Fibroblast of lung (primary cell): ENCODE measurements around the gene ZNF516. TPM values are rescaled to one million over a fixed set of nuclear protein-coding genes. Genes with fewer than 3 reads are reported as not detected.

Source experiments
- DNase-seq, 2 donors: peaks; one replicate each; pipeline versions ENCODE4 v3.0.0 to v3.0.0-alpha.2; 2010; ENCODE audit warnings: low read depth in 2 of 2
- H2AFZ ChIP-seq: 2 replicates; pipeline ENCODE4 v1.5.1; 2012; ENCODE audit warnings: low read length, control low read depth, inconsistent platforms
- H3K27ac ChIP-seq: 2 replicates; pipeline ENCODE4 v1.5.1; 2011; ENCODE audit warnings: low read length, control low read depth; ENCODE audit not compliant: insufficient read depth
- H3K27me3 ChIP-seq: 2 replicates; pipeline ENCODE4 v1.5.1; 2011; ENCODE audit warnings: mild to moderate bottlenecking, low read length; ENCODE audit not compliant: control insufficient read depth, insufficient read depth
- H3K36me3 ChIP-seq: 2 replicates; pipeline ENCODE4 v1.5.1; 2011; ENCODE audit warnings: low read length; ENCODE audit not compliant: control insufficient read depth, insufficient read depth
- H3K4me1 ChIP-seq: 2 replicates; pipeline ENCODE4 v1.5.1; 2011; ENCODE audit warnings: low read length; ENCODE audit not compliant: control insufficient read depth, insufficient read depth; ENCODE audit errors: extremely low read depth
- H3K4me2 ChIP-seq: 2 replicates; pipeline ENCODE4 v1.5.1; 2011; ENCODE audit warnings: low read length, control low read depth; ENCODE audit not compliant: insufficient read depth; ENCODE audit errors: extremely low read depth
- H3K4me3 ChIP-seq, 4 experiments: fragments of 200-600 bp in 1 of 4; sonication (generic) in 1 of 4; replicated peaks in 1 of 4; 2 replicates each; pipeline ENCODE4 v1.5.1; 2011 to 2016; ENCODE audit warnings: low read length in 4 of 4, low read depth in 3 of 4, mild to moderate bottlenecking in 3 of 4, control low read depth in 2 of 4, inconsistent platforms in 1 of 4, mixed read lengths in 1 of 4; ENCODE audit not compliant: insufficient read depth in 1 of 4; ENCODE audit errors: control extremely low read depth in 1 of 4
- H3K79me2 ChIP-seq: 2 replicates; pipeline ENCODE4 v1.5.1; 2012; ENCODE audit warnings: mild to moderate bottlenecking, low read length, inconsistent platforms; ENCODE audit not compliant: control insufficient read depth, insufficient read depth
- H3K9ac ChIP-seq: 2 replicates; pipeline ENCODE4 v1.5.1; 2011; ENCODE audit warnings: mild to moderate bottlenecking, low read length, control low read depth; ENCODE audit not compliant: insufficient read depth
- H3K9me3 ChIP-seq: 2 replicates; pipeline ENCODE4 v1.5.1; 2012; ENCODE audit warnings: low read depth, low read length; ENCODE audit not compliant: control insufficient read depth, insufficient read depth
- H4K20me1 ChIP-seq: 2 replicates; pipeline ENCODE4 v1.5.1; 2011; ENCODE audit warnings: low read length; ENCODE audit not compliant: control insufficient read depth, insufficient read depth; ENCODE audit errors: extremely low read depth
- CTCF ChIP-seq, 2 donors: IDR thresholded peaks in 1 of 2; conservative IDR thresholded peaks in 1 of 2; 1 replicate in 1 of 2; 2 replicates in 1 of 2; pipeline ENCODE4 v1.5.1; 2011 to 2012; ENCODE audit warnings: low read length in 2 of 2, control low read depth in 1 of 2, inconsistent platforms in 1 of 2, low read depth in 1 of 2, mild to moderate bottlenecking in 1 of 2
- EZH2 ChIP-seq: IDR thresholded peaks from 2 replicates; pipeline ENCODE4 v1.5.1; 2012; ENCODE audit warnings: low read length, control low read depth, mild to moderate bottlenecking; ENCODE audit errors: missing control alignments
- polyA plus RNA-seq, 2 donors: library from polyadenylated mRNA; depleted of rRNA in 1 of 2; stranded (reverse) in 1 of 2; unstranded in 1 of 2; fragments of >200 nt; gene quantifications; 2 replicates each; pipeline ENCODE4 v1.2.1, GENCODE V29; 2011 to 2012; ENCODE audit warnings: missing spikeins in 1 of 2
- total RNA-seq: library from RNA; depleted of rRNA; stranded (reverse); fragments of >200 nt; gene quantifications from 2 replicates; pipeline ENCODE4 v1.2.1, GENCODE V29; 2014

ZNF516 gene
- total and polyA plus RNA-seq, 2 donors (not counting 1 experiment from before 2014, with no cell fraction given): 7.9 to 32.7 TPM

GRCh38 chr18:76490033-76490432 lies 5.0 kb downstream of the ZNF516 start:
- Histone ChIP-seq H3K4me2 (peak overlapping the region; percentile 99), H2AFZ (no peak overlapping the region), H4K20me1 (no peaks in the 10 kb centered on the region), H3K36me3 (no peaks in the 10 kb centered on the region), H3K27me3 (no peaks in the 10 kb centered on the region), H3K27ac (peak overlapping the region; percentile 88), H3K9me3 (no peaks in the 10 kb centered on the region), H3K79me2 (peaks cover 67% of the 10 kb centered on the region), H3K4me1 (peaks cover 11% of the 10 kb centered on the region), H3K9ac (peak overlapping the region; percentile 33), H3K4me3 (peak overlapping the region; percentile 74 to 89 (median 84))
- no peak for TF ChIP-seq CTCF (conservative IDR thresholded peaks at IDR 0.05 in 1 of 2, IDR thresholded peaks at IDR 0.05 in 1 of 2; ENCODE audit: low read depth in 1 of 2, low read length in 2 of 2)
- no peak for TF ChIP-seq EZH2
- peak in 1 of 2 donors; percentile 31 for DNase-seq

GRCh38 chr18:76489081-76489480 lies 6.0 kb downstream of the ZNF516 start:
- TF ChIP-seq CTCF (conservative IDR thresholded peaks at IDR 0.05 in 1 of 2, IDR thresholded peaks at IDR 0.05 in 1 of 2; ENCODE audit: low read depth in 1 of 2, low read length in 2 of 2) (no peak), EZH2 (no peak)
- no peak overlapping the region for H3K9ac ChIP-seq
- H3K36me3 ChIP-seq: no peaks in the 10 kb centered on the region
- H4K20me1 ChIP-seq: no peaks in the 10 kb centered on the region
- H3K4me3 ChIP-seq: peak overlapping the region in 3 of 4 experiments; percentile 1 to 86 (median 74)
- H3K4me2 ChIP-seq: peak overlapping the region; percentile 99
- peak in 1 of 2 donors; percentile 15 for DNase-seq
- H2AFZ ChIP-seq: no peak overlapping the region
- H3K4me1 ChIP-seq: peaks cover 11% of the 10 kb centered on the region
- no peaks in the 10 kb centered on the region for H3K9me3 ChIP-seq
- H3K79me2 ChIP-seq: peaks cover 71% of the 10 kb centered on the region
- H3K27me3 ChIP-seq: no peaks in the 10 kb centered on the region
- no peak overlapping the region for H3K27ac ChIP-seq

GRCh38 chr18:76488190-76488589 lies 6.9 kb downstream of the ZNF516 start:
- H3K27me3 ChIP-seq: no peaks in the 10 kb centered on the region
- DNase-seq: peak; percentile 67 to 79
- peaks cover 78% of the 10 kb centered on the region for H3K79me2 ChIP-seq
- H3K4me1 ChIP-seq: peaks cover 11% of the 10 kb centered on the region
- H3K4me2 ChIP-seq: peak overlapping the region; percentile 93
- no peaks in the 10 kb centered on the region for H4K20me1 ChIP-seq
- TF ChIP-seq EZH2 (no peak), CTCF (conservative IDR thresholded peaks at IDR 0.05 in 1 of 2, IDR thresholded peaks at IDR 0.05 in 1 of 2; ENCODE audit: low read depth in 1 of 2, low read length in 2 of 2) (no peak)
- no peak overlapping the region for H2AFZ ChIP-seq
- H3K4me3 ChIP-seq: peak overlapping the region in 2 of 4 experiments; percentile 74 to 86
- no peaks in the 10 kb centered on the region for H3K9me3 ChIP-seq
- H3K9ac ChIP-seq: no peak overlapping the region
- no peaks in the 10 kb centered on the region for H3K36me3 ChIP-seq
- H3K27ac ChIP-seq: peak overlapping the region; percentile 54
